GM18867 (cell line): Measurements from ENCODE around the gene PLPP6.
A peak's percentile ranks its signal among the peaks of the same experiment; 100 is the strongest.
"Not testable (repeated sequence)": the region's sequence is repeated elsewhere in the genome, so short reads cannot be mapped to it uniquely, and the experiment has no call there.

Experiments used
- ATAC-seq: cut with Tn5 transposase; IDR thresholded peaks from one replicate; pipeline ENCODE4 v1.9.1; 2021; ENCODE audit warnings: mild to moderate bottlenecking, moderate library complexity; ENCODE audit not compliant: unreplicated experiment

PLPP6 gene

GRCh38 chr9:4662108-4662988 lies at the start of gene PLPP6:
PLPP6 (plus strand) TSS chr9:4662294; CDS start chr9:4662376, 82 bp downstream.
- peak; percentile 81 for ATAC-seq

GRCh38 chr9:4614627-4615026 lies 47.5 kb upstream of the PLPP6 start:
- ATAC-seq: no peak

DNA sequence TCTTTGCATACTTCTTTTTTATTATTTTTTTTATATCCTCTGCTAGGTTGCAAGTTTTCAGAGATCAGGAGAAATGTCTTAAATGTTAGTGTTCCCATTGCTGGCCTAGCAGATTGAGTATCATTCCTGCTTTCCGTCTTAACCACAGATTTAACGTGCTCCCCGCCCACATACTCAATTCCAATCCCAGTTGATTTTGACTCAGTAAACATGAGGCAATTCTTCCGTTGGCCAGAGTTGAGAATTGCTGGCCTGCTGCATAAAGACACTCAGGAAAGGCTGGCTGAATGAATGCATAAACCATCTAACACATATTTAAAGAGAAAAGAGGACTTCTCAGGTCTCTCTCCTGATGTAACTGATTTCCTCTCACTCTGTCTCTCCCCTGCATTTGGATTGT lies 46.8 kb upstream of the PLPP6 start:
- no peak for ATAC-seq

- no peak for ATAC-seq
These were observed 46.3 kb upstream of the PLPP6 start for GRCh38 chr9:4615778-4616177.

DNA sequence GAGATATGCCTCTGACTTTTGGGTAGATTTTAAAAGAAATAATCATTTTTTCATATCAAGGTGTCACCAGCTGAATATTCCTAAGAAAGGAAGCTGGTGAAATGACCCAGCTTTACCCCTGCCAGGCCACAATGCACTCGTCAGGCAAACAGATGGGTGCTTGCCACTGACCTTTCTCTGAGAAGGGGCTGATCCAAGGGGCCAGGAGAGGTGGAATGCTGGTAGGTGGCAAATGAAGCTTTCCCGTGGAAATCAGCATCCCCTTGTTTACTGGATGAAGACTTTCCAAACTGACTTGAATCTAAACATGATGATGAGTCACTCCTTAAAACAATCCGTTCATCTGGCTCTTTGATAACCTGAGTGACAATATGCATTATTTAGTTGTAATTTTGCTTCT lies 44.3 kb upstream of the PLPP6 start:
- ATAC-seq: no peak

DNA sequence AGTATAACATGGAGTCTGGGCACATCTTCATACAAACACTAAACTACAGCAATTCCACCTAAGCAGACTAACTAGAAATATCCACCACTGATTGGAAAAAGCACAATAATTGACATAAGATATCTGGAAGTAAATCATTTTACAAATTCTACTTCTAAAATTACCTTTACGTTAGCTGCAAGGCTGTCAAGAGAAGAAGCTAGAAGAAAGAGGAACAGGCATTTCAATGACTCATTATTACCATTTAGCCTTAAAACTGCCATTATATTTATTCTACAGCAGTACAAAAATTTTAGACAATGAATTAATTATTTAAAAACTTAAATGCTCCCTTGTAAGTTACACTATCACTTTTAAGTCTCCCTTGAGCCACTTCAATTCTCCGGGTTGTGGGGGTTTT lies 43.4 kb upstream of the PLPP6 start:
- no peak for ATAC-seq

GRCh38 chr9:4620057-4620765 lies 41.9 kb upstream of the PLPP6 start:
- no peak for ATAC-seq

- no peak for ATAC-seq
These were observed 41.1 kb upstream of the PLPP6 start for GRCh38 chr9:4620881-4621555.

DNA sequence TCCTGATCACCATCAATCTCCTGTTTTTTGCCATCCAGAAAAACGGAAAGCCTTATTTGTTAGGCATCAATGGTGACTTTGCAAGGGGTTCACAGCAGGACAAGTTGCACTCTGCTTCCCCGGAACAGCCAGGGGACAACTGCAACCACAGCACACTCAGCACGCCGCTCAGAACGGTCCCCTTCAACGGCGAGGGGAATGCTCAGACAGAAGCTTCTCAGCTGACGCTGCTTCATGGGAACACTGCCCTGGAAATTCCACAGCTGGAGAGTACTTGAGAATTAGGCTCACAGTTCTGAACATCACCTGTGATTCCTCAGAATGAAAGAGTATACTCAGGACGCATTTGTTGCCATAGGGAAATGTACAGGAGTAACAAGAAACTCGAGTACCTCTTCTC lies 40.1 kb upstream of the PLPP6 start:
- ATAC-seq: no peak

- no peak for ATAC-seq
These were observed 31.3 kb upstream of the PLPP6 start for GRCh38 chr9:4630836-4631235.

DNA sequence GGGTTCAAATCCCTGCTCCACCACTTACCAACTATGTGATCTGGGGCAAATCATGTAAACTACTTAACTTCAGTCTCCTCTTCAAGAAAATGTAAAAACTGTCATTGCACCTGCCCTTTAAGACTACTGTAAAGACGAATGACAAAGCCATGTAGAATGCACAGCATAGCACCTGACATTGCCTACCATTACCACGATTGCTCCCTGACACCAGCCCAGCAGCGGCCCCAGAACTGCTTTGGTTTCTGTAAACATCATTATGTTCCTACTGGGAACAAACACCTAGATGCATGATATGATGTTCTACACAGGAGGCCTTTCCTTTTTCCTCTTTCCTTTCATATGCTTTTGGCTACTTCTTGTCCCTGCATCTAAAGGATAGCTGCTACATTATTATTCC lies 23.1 kb upstream of the PLPP6 start:
- no peak for ATAC-seq

DNA sequence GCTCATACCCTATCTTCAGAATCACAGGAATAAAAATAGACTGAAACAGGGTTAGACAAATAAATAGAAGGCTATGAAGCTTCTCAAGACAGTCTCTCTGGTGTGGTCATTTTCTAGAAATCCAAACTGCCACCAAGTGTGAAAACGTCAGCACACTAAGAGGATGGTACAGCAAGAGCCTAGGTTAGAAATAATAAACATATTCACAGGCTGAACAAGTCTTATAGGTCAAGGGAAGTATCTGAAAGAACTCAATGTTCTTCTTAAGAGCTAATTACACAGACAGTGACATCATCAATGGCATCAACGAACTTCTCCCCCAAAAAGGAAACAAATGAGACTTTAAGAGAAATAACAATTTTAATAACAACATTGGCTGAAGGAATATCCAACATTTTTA lies 22.7 kb upstream of the PLPP6 start:
- no peak for ATAC-seq

GRCh38 chr9:4640027-4640426 lies 22.1 kb upstream of the PLPP6 start:
- ATAC-seq: no peak

DNA sequence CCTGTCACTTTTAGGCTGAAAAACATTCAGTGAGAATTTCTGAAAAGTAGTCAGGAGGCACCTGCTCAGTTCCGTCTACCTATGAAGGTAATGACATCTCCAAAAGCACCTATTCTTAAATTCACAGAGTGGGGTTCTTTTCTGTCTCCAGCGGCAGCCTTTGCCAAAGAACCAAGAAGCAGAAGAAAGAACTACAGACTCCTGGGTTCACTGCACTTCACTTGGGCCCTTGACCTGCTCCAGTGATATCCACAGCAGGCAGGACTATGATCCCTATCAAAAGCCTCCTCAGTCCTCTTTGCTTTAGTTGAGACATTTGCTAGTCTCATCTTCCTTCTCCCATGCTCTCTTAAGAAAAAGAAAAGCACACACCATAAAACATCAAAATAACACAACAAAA lies 19.7 kb upstream of the PLPP6 start:
- no peak for ATAC-seq

- ATAC-seq: no peak
These were observed 8.0 kb upstream of the PLPP6 start for GRCh38 chr9:4654084-4654483.

DNA sequence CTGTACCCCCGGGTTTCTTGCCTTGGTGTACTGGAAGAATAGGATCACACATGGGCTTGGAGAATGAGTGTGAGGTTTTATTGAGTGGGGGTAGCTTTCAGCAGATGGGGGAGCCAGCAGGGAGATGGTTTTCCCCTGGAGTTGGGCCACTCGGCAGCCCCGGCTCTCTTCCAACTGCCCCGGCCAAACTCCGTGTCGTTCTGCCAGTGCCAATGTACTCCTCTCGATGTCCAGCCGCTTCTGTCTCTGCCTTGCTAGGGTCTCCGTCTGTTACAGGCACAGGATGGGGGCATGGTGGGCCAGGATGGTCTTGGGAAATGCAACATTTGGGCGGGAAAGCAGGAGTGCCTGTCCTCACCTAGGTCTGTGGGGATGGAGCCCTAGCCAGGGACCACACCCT lies 7.6 kb upstream of the PLPP6 start:
- no peak for ATAC-seq

- ATAC-seq: not testable (repeated sequence)
These were observed 5.9 kb upstream of the PLPP6 start for GRCh38 chr9:4656196-4656595.

- ATAC-seq: no peak
These were observed 5.5 kb upstream of the PLPP6 start for GRCh38 chr9:4656621-4657020.

- ATAC-seq: no peak
These were observed 4.5 kb upstream of the PLPP6 start for GRCh38 chr9:4657426-4658159.

DNA sequence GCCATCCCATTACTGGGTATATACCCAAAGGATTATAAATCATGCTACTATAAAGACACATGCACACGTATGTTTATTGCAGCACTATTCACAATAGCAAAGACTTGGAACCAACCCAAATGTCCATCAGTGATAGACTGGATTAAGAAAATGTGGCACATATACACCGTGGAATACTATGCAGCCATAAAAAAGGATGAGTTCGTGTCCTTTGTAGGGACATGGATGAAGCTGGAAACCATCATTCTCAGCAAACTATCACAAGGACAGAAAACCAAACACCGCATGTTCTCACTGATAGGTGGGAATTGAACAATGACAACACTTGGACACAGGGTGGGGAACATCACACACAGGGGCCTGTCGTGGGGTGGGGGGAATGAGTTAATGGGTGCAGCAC lies 1.4 kb upstream of the PLPP6 start:
- not testable (repeated sequence) for ATAC-seq

- no peak for ATAC-seq
These were observed 929 bp upstream of the PLPP6 start for GRCh38 chr9:4661165-4661564.
